Lower lobe of right lung (tissue), 2 donors: Measurements from ENCODE around the gene RASGRF2. TPM values are rescaled to one million over a fixed set of nuclear protein-coding genes. Genes with fewer than 3 reads are reported as not detected.

Experiments
- ATAC-seq, 2 donors: fragments of 200-7000 bp; cut with Tn5 transposase; one replicate each; pipeline ENCODE4 v1.9.1; 2020 to 2022; ENCODE audit warnings: mild to moderate bottlenecking in 2 of 2, moderate library complexity in 2 of 2
- DNase-seq: peaks from one replicate; pipeline ENCODE4 v3.0.0-alpha.2; 2020
- H3K27ac ChIP-seq: fragments of 200-600 bp; one replicate; pipeline ENCODE4 v1.8.0; 2022
- H3K27me3 ChIP-seq: fragments of 200-600 bp; one replicate; pipeline ENCODE4 v1.8.0; 2022; ENCODE audit warnings: low read depth
- H3K36me3 ChIP-seq: fragments of 200-600 bp; one replicate; pipeline ENCODE4 v1.8.0; 2022; ENCODE audit warnings: mild to moderate bottlenecking
- H3K4me1 ChIP-seq: fragments of 200-600 bp; one replicate; pipeline ENCODE4 v1.8.0; 2022
- H3K4me3 ChIP-seq: fragments of 200-600 bp; one replicate; pipeline ENCODE4 v1.8.0; 2022; ENCODE audit warnings: mild to moderate bottlenecking
- H3K9me3 ChIP-seq: fragments of 200-600 bp; one replicate; pipeline ENCODE4 v1.8.0; 2022
- CTCF ChIP-seq: fragments of 200-600 bp; IDR thresholded peaks from one replicate; pipeline ENCODE4 v1.8.0; 2022; ENCODE audit warnings: antibody characterized with exemption, mild to moderate bottlenecking
- intact Hi-C: fragments of 100-400 bp; cut with DNase I; formaldehyde crosslinking; loops from one replicate; pipeline ENCODE4 v1.11.0; 2022
- total RNA-seq: library from RNA; stranded (reverse); fragmentation: NEBNext Ultra II Directional; extraction: Animal tissue kit (Norgen Biotek cat#: 25700); gene quantifications from one replicate; pipeline ENCODE4 v1.2.1, GENCODE V29; 2021
- donor health status: DM: no; HTN: yes; CAD: no; lungs with severe emphysema.

Gene RASGRF2
- total RNA-seq, 1 donor from 2014 or later = 6.7 TPM

GRCh38 chr5:80951366-80951765, 8.8 kb upstream of the RASGRF2 start:
- no peaks in the 10 kb centered on the region for H3K36me3 ChIP-seq
- H3K27me3 ChIP-seq = no peaks in the 10 kb centered on the region
- TF ChIP-seq CTCF = no peak
- no peak overlapping the region for H3K27ac ChIP-seq
- H3K4me1 ChIP-seq = no peaks in the 10 kb centered on the region
- H3K4me3 ChIP-seq = no peak overlapping the region
- DNase-seq (no peak), ATAC-seq (no peak)
- H3K9me3 ChIP-seq = no peaks in the 10 kb centered on the region
- intact Hi-C loops = no loop called here

GRCh38 chr5:80953587-80953986, 6.6 kb upstream of the RASGRF2 start:
- H3K27ac ChIP-seq = no peak overlapping the region
- H3K36me3 ChIP-seq = no peaks in the 10 kb centered on the region
- ATAC-seq (no peak), DNase-seq (no peak)
- H3K9me3 ChIP-seq = no peaks in the 10 kb centered on the region
- intact Hi-C loops = no loop called here
- H3K4me3 ChIP-seq = no peak overlapping the region
- no peak for TF ChIP-seq CTCF
- no peaks in the 10 kb centered on the region for H3K27me3 ChIP-seq
- no peaks in the 10 kb centered on the region for H3K4me1 ChIP-seq

- ATAC-seq = no peak
- no peak for DNase-seq
- TF ChIP-seq CTCF = no peak
- intact Hi-C loops = no loop called here
- H3K27me3 ChIP-seq = peaks cover 11% of the 10 kb centered on the region
- no peak overlapping the region for H3K27ac ChIP-seq
- no peaks in the 10 kb centered on the region for H3K9me3 ChIP-seq
- H3K36me3 ChIP-seq = no peaks in the 10 kb centered on the region
- H3K4me3 ChIP-seq = no peak overlapping the region
- no peaks in the 10 kb centered on the region for H3K4me1 ChIP-seq
Observed at GRCh38 chr5:80955082-80955590, 5.0 kb upstream of the RASGRF2 start.

- intact Hi-C loops = no loop called here
- peaks cover 4% of the 10 kb centered on the region for H3K4me1 ChIP-seq
- no peak overlapping the region for H3K4me3 ChIP-seq
- DNase-seq (no peak), ATAC-seq (no peak)
- TF ChIP-seq CTCF = no peak
- H3K27me3 ChIP-seq = peaks cover 21% of the 10 kb centered on the region
- no peaks in the 10 kb centered on the region for H3K9me3 ChIP-seq
- H3K36me3 ChIP-seq = no peaks in the 10 kb centered on the region
- no peak overlapping the region for H3K27ac ChIP-seq
Observed at GRCh38 chr5:80956272-80956671, 3.9 kb upstream of the RASGRF2 start.

- Histone ChIP-seq H3K9me3 (no peaks in the 10 kb centered on the region), H3K36me3 (no peaks in the 10 kb centered on the region), H3K27ac (no peak overlapping the region), H3K4me3 (no peak overlapping the region), H3K27me3 (peaks cover 28% of the 10 kb centered on the region), H3K4me1 (peaks cover 4% of the 10 kb centered on the region)
- DNase-seq (no peak), ATAC-seq (no peak)
- TF ChIP-seq CTCF = no peak
- intact Hi-C loops = no loop called here
Observed at GRCh38 chr5:80957031-80957761, 3.0 kb upstream of the RASGRF2 start.
